ENCODE results near the gene DIP2C. TPM values are rescaled to one million over a fixed set of nuclear protein-coding genes. Genes with fewer than 3 reads are reported as not detected.

The DIP2C gene
- total RNA-seq, 2 donors from 2014 or later: 21.1 to 23.8 TPM

- Histone ChIP-seq H3K36me3 (peaks cover 21% of the 10 kb centered on the region), H3K27me3 (no peaks in the 10 kb centered on the region), H3K9me3 (no peaks in the 10 kb centered on the region), H3K4me1 (no peaks in the 10 kb centered on the region), H3K27ac (no peak overlapping the region), H3K4me3 (no peak overlapping the region)
- DNase-seq (ENCODE audit: low spot score): no peak
- no peak for TF ChIP-seq CTCF (IDR thresholded peaks at IDR 0.05)
Observed at GRCh38 chr10:441659-442058, 247.8 kb downstream of the DIP2C start.

GRCh38 chr10:440127-440526 lies 249.3 kb downstream of the DIP2C start:
- H3K4me1 ChIP-seq: no peaks in the 10 kb centered on the region
- no peak overlapping the region for H3K4me3 ChIP-seq
- no peak for TF ChIP-seq CTCF (IDR thresholded peaks at IDR 0.05)
- no peak overlapping the region for H3K27ac ChIP-seq
- no peaks in the 10 kb centered on the region for H3K9me3 ChIP-seq
- DNase-seq (ENCODE audit: low spot score): no peak
- peaks cover 24% of the 10 kb centered on the region for H3K36me3 ChIP-seq
- H3K27me3 ChIP-seq: no peaks in the 10 kb centered on the region

- Histone ChIP-seq H3K36me3 (peaks cover 27% of the 10 kb centered on the region), H3K27ac (no peak overlapping the region), H3K4me3 (no peak overlapping the region), H3K4me1 (no peaks in the 10 kb centered on the region), H3K9me3 (no peaks in the 10 kb centered on the region), H3K27me3 (no peaks in the 10 kb centered on the region)
- no peak for DNase-seq (ENCODE audit: low spot score)
- TF ChIP-seq CTCF (IDR thresholded peaks at IDR 0.05): no peak
Observed at GRCh38 chr10:437698-438490, 251.6 kb downstream of the DIP2C start.

- TF ChIP-seq CTCF (IDR thresholded peaks at IDR 0.05): no peak
- Histone ChIP-seq H3K27me3 (no peaks in the 10 kb centered on the region), H3K36me3 (peaks cover 27% of the 10 kb centered on the region), H3K4me3 (no peak overlapping the region), H3K4me1 (no peaks in the 10 kb centered on the region), H3K27ac (no peak overlapping the region), H3K9me3 (no peaks in the 10 kb centered on the region)
- DNase-seq (ENCODE audit: low spot score): no peak
Observed at GRCh38 chr10:436911-437665, 252.4 kb downstream of the DIP2C start.

GRCh38 chr10:436013-436697 lies 253.3 kb downstream of the DIP2C start:
- Histone ChIP-seq H3K4me3 (no peak overlapping the region), H3K4me1 (no peaks in the 10 kb centered on the region), H3K36me3 (peaks cover 27% of the 10 kb centered on the region), H3K9me3 (no peaks in the 10 kb centered on the region), H3K27me3 (no peaks in the 10 kb centered on the region), H3K27ac (no peak overlapping the region)
- TF ChIP-seq CTCF (IDR thresholded peaks at IDR 0.05): no peak
- no peak for DNase-seq (ENCODE audit: low spot score)
